Stimulated activated naive CD8-positive, alpha-beta T cell treated with anti-CD3 and anti-CD28 coated beads, Interleukin-15, Interleukin-2, amounts not matched to agents 100 ng/mL and 50 ng/mL, for 24 hours (primary cell): ENCODE results near the gene ARID1A.
"Not testable (repeated sequence)": the region's sequence is repeated elsewhere in the genome, so short reads cannot be mapped to it uniquely, and the experiment has no call there.

Experiments used
- H3K27ac Mint-ChIP-seq: one replicate; pipeline ENCODE4 v1.8.0; 2021; ENCODE audit warnings: mild to moderate bottlenecking, mixed read lengths
- H3K27me3 Mint-ChIP-seq: one replicate; pipeline ENCODE4 v1.8.0; 2021; ENCODE audit warnings: mixed read lengths
- H3K36me3 Mint-ChIP-seq: one replicate; pipeline ENCODE4 v1.8.0; 2021; ENCODE audit warnings: low read depth, mixed read lengths
- H3K4me1 Mint-ChIP-seq: one replicate; pipeline ENCODE4 v1.8.0; 2021; ENCODE audit warnings: low read depth, mixed read lengths
- H3K4me3 Mint-ChIP-seq: one replicate; pipeline ENCODE4 v1.8.0; 2021; ENCODE audit warnings: mild to moderate bottlenecking, mixed read lengths
- H3K9me3 Mint-ChIP-seq: one replicate; pipeline ENCODE4 v1.8.0; 2021; ENCODE audit warnings: mixed read lengths

ARID1A gene

DNA sequence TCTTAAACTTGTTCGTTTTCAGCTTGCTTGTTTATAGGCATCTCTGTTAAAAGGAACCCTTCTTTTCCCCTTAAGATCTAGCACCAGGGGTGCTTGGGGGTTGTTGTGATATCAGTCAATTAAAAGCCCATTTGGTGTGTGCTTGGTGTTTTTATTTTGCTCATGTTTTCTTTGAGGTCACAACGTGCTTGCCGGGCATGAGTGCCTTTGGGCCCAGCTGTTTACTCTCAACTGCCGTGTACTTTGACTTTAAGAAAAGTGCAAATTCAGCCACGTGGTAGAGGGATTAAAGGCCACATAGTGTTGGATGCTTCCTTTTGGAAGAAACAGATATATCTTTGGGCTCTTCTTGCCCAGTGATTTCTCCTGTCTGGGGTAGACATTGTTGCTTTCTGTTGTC, 10.5 kb downstream of the ARID1A start:
- H3K27ac Mint-ChIP-seq: peak overlapping the region; percentile 83
- H3K27me3 Mint-ChIP-seq: no peaks in the 10 kb centered on the region
- peak overlapping the region; percentile 59 for H3K4me3 Mint-ChIP-seq
- peaks cover 16% of the 10 kb centered on the region for H3K4me1 Mint-ChIP-seq
- H3K9me3 Mint-ChIP-seq: no peaks in the 10 kb centered on the region
- H3K36me3 Mint-ChIP-seq: peaks cover 48% of the 10 kb centered on the region

DNA sequence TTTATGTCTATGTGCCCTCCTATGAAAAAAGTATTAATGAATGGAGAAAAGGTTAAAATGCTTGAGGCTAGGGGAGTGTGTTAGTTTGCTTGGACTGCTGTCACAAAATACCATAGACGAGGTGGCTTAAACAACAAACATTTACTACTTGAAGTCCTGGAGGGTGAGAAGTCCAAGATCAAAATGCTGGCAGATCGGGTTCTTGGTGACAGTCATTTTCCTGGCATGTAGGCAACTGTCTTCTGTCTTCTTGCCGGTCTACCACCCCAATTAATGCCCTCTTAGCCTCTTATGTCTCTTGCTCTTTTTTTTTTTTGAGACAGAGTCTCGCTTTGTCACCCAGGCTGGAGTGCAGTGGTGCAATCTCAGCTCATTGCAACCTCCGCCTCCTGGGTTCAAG, 15.0 kb downstream of the ARID1A start:
- Mint-ChIP-seq H3K27me3 (no peaks in the 10 kb centered on the region), H3K9me3 (no peaks in the 10 kb centered on the region), H3K36me3 (peaks cover 68% of the 10 kb centered on the region), H3K27ac (no peak overlapping the region), H3K4me1 (peaks cover 61% of the 10 kb centered on the region), H3K4me3 (no peak overlapping the region)

DNA sequence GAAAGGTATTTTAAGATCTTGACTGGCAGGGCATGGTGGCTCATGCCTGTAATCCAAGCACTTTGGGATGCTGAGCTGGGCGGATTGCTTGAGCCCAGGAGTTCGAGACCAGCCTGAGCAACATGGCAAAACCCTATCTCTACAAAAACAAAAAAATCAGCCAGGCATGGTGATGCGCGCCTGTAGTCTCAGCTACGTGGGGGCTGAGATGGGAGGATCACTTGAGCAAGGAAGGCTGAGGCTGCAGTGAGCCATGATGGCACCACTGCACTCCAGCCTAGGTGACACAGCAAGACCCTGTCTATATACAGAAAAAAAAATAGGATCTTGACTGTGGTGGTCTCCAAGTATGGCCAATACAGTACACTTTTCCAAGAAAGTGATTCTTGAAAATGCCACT, 16.0 kb downstream of the ARID1A start:
- Mint-ChIP-seq H3K4me3 (no peak overlapping the region), H3K9me3 (no peaks in the 10 kb centered on the region), H3K27ac (no peak overlapping the region), H3K27me3 (no peaks in the 10 kb centered on the region), H3K4me1 (peaks cover 69% of the 10 kb centered on the region), H3K36me3 (peaks cover 66% of the 10 kb centered on the region)

DNA sequence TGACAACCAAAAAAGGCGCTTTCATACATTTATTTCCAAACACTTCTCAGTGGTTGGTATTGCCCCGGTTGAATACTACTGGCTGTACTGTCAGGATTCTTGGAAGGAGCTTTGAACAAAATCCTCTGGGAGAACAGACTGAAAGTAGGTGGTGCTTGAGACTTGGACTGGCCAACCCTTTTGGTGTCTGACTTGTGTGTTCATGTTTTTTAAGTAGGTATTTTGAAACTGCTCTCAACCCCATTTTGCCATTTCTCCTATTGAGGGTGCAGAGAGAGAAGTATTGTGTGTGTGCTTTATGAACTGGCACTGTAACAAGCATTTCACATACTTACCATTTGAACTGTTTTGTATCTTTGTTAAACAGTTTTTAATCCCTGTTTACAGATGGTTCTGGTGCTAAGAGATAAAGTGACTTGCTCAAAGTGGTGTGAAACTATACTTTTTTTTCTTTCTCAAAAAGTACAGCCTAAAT, 21.2 kb downstream of the ARID1A start:
- Mint-ChIP-seq H3K27me3 (no peaks in the 10 kb centered on the region), H3K4me1 (peaks cover 94% of the 10 kb centered on the region), H3K4me3 (no peak overlapping the region), H3K27ac (peak overlapping the region; percentile 28), H3K36me3 (peaks cover 73% of the 10 kb centered on the region), H3K9me3 (no peaks in the 10 kb centered on the region)

DNA sequence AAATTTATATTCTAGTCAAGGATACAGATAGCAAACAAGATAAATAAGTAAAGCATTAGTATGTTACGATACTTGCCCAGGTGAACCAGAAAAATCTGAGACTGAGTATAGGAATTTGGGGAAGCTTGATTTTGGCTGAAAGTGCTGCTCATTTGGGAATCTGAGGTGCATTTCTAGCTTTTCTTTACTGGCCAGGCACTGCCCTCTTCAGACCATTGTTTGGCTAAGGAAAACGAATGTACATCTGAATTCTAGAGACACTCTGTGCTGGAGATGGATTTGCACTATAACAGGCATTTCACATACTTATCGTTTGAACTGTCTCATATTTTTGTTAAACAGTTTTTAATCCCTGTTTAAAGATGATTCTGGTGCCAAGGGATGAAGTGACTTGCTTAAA, 23.4 kb downstream of the ARID1A start:
- Mint-ChIP-seq H3K4me3 (no peak overlapping the region), H3K27me3 (no peaks in the 10 kb centered on the region), H3K9me3 (no peaks in the 10 kb centered on the region), H3K36me3 (peaks cover 56% of the 10 kb centered on the region), H3K4me1 (peaks cover 94% of the 10 kb centered on the region), H3K27ac (no peak overlapping the region)

DNA sequence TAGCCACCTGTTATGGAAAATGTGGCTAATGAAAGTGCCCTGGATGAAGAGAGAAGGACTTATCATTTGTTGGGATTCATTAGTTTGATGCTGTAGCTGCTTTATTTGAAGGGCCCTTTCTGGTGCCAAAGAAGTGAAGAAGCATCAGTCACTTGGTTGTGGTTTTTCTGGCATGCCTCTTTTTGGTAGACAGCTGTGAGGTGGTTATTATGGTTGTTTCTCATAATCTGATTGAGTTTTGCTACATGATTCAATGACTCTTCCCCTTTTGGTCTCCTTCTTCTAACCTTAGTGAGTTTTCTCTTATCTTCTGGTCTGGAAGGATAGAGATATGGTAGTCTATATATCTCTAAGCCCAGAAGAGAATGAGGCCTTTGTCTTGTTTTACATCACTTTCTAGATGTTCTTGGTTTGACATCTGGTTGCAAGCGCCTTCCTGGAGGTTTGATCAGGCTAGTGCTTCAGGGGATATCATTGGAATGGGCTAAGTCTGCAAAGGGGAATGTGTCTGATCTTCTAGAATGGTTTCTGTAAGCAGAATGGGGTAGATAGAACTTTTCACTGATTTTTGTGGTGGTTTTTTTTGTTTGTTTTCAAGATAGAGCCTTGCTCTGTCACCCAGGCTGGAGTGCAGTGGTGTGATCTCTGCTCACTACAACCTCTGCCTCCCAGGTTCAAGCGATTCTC, 26.0 kb downstream of the ARID1A start:
- no peaks in the 10 kb centered on the region for H3K9me3 Mint-ChIP-seq
- H3K36me3 Mint-ChIP-seq: peaks cover 48% of the 10 kb centered on the region
- peaks cover 95% of the 10 kb centered on the region for H3K4me1 Mint-ChIP-seq
- peak overlapping the region; percentile 82 for H3K27ac Mint-ChIP-seq
- H3K4me3 Mint-ChIP-seq: peak overlapping the region; percentile 33
- no peaks in the 10 kb centered on the region for H3K27me3 Mint-ChIP-seq

DNA sequence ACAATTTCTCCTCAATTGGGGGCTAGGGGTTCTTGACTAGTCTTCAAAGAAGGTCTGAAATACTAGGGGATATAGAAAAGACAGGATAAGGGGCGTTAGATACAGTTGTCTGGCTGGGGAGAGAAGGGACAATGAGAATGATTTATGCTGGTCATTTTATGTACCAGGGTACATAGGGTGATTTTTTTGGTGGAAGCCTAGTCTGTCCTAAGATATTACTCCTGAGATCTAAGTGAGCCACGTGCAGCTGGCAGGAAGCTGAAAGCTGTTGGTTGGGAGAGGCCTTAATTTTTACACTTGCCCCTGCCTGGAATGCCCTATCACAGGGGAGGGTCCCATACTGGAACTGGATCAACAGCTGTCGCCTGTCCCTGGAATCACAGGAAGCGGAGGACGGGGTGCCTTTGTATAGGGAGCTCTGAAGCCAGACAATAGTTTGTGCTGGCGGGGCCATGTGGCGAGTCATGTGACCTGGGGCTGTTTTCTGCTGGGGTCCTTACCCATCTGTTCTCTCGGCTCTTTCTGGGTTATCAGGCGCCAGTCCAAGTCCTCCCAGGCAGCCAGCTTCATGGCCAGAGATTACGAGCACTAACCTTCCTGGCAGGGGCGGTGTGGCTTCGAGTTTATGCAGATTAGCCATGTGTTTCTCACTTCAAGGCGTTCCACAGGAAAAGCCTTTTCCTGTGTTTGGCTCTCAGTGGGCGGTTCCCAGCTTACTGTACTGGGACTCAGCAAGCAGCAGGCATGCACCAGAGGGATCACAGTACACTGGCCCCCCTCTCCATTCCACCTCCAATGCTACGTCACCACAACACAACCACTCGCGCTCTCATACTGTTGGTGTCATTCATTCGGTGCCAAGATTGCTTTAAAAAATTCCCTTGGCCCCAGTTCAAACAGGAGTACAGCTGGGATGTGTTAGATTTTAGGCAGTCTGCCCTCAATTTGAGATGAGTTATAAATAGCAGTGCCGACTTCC, 27.5 kb downstream of the ARID1A start:
- H3K4me1 Mint-ChIP-seq: peaks cover 96% of the 10 kb centered on the region
- H3K27ac Mint-ChIP-seq: peak overlapping the region; percentile 82
- peak overlapping the region; percentile 38 for H3K4me3 Mint-ChIP-seq
- peaks cover 40% of the 10 kb centered on the region for H3K36me3 Mint-ChIP-seq
- no peaks in the 10 kb centered on the region for H3K27me3 Mint-ChIP-seq
- H3K9me3 Mint-ChIP-seq: no peaks in the 10 kb centered on the region

DNA sequence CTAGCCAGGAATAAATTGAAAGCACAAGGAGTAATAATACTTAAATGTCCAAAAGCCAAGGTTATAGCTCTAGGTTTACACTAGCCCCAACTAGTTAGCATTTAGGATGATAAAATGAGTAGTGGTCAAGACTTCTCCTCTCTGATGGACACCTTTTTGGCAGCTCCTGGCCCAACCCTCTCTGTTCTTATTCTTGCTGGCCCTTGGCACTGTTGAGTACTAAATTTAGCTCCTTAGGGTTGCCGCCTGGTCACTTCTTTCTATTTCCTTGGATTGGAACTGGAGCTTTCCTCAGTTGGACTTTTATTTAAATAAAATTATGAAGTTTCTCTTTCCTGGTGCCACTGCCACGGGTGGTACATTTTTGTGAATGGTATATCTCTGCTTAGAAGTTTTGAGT, 28.3 kb downstream of the ARID1A start:
- H3K27ac Mint-ChIP-seq: peak overlapping the region; percentile 82
- H3K4me1 Mint-ChIP-seq: peaks cover 96% of the 10 kb centered on the region
- H3K27me3 Mint-ChIP-seq: no peaks in the 10 kb centered on the region
- peak overlapping the region; percentile 38 for H3K4me3 Mint-ChIP-seq
- H3K9me3 Mint-ChIP-seq: no peaks in the 10 kb centered on the region
- H3K36me3 Mint-ChIP-seq: peaks cover 32% of the 10 kb centered on the region

DNA sequence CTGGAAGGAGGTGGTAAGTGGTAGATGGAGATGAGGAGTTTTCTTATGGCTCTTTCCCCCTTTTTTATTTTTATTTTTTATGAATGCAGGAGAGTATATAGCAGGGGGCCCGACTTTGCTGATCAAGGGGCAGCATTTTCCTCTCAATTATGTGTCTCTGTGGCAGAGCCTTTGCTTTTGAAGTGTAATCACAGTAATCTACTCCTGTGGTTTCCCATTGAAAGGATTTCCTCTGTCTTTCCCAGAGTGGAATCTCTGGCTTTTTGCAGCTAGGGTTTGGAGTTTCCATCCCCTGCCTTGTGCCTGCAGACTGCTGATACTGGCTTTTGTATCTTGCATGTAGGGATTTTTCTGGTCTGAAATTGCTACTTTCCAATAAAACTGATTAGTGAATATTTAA, 29.1 kb downstream of the ARID1A start:
- no peaks in the 10 kb centered on the region for H3K27me3 Mint-ChIP-seq
- peak overlapping the region; percentile 82 for H3K27ac Mint-ChIP-seq
- no peaks in the 10 kb centered on the region for H3K9me3 Mint-ChIP-seq
- H3K4me3 Mint-ChIP-seq: peak overlapping the region; percentile 38
- peaks cover 96% of the 10 kb centered on the region for H3K4me1 Mint-ChIP-seq
- peaks cover 32% of the 10 kb centered on the region for H3K36me3 Mint-ChIP-seq

DNA sequence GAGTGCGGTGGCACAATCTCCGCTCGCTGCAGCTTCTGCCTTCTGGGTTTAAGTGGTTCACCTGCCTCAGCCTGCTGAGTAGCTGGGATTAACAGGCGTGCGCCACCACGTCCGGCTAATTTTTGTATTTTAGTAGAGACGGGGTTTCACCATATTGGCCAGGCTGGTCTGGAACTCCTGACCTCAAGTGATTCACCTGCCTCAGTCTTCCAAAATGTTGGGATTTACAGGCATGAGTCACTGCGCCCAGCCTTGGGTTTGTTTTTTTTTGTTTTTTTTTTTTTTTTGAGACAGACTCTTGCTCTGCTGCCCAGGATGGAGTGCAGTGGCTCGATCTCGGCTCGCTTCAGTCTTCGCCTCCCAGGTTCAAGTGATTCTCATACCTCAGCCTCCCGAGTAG, 30.1 kb downstream of the ARID1A start:
- Mint-ChIP-seq H3K4me1 (peaks cover 92% of the 10 kb centered on the region), H3K4me3 (peak overlapping the region; percentile 11), H3K36me3 (peaks cover 36% of the 10 kb centered on the region), H3K27ac (peak overlapping the region; percentile 72)
- H3K27me3 Mint-ChIP-seq, H3K9me3 Mint-ChIP-seq: not testable (repeated sequence)

DNA sequence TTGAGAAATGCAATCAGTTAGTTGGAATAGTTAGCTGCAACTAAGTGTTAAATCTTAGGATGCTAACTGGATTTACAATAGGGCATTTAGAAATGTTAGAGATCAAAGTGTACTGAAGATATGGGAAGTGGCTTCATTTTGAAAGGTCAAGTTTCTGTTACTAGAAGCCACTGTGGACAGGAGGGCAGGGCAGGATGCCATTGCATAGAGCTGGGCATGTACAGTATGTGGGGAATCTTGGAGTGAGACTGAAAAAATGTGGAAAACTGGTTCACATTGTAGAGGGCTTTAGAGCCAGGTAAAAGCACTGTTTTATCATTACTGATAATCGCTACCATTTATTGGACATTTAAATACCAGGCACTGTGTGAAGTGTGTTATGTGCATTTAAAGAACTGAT, 31.0 kb downstream of the ARID1A start:
- Mint-ChIP-seq H3K36me3 (peaks cover 36% of the 10 kb centered on the region), H3K4me3 (no peak overlapping the region), H3K9me3 (no peaks in the 10 kb centered on the region)

DNA sequence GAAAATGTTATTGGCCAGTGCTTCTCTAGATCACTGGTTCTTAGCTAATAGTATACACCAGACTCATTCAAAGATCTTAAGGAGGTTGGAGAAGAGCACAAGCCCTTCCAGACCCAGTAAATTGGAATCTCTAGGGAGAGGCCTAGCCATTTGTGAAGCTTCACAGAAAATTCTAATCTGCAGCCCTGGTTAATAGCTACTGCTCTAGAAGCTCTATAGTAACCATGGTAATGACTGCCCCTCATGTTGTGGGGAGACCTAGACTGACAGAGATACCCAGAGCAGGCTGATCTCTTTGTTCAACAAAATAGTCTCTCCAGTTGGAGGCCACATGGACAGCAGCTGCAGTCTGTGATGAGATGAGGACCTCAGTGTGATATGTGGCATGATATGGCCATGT, 31.7 kb downstream of the ARID1A start:
- no peaks in the 10 kb centered on the region for H3K9me3 Mint-ChIP-seq
- H3K4me1 Mint-ChIP-seq: peaks cover 92% of the 10 kb centered on the region
- no peak overlapping the region for H3K4me3 Mint-ChIP-seq
- H3K36me3 Mint-ChIP-seq: peaks cover 41% of the 10 kb centered on the region
- no peak overlapping the region for H3K27ac Mint-ChIP-seq
- H3K27me3 Mint-ChIP-seq: no peaks in the 10 kb centered on the region

More for the DNA sequence above, 31.0 kb downstream of the ARID1A start:
- Mint-ChIP-seq H3K27me3 (no peaks in the 10 kb centered on the region), H3K27ac (peak overlapping the region; percentile 72), H3K4me1 (peaks cover 92% of the 10 kb centered on the region)

DNA sequence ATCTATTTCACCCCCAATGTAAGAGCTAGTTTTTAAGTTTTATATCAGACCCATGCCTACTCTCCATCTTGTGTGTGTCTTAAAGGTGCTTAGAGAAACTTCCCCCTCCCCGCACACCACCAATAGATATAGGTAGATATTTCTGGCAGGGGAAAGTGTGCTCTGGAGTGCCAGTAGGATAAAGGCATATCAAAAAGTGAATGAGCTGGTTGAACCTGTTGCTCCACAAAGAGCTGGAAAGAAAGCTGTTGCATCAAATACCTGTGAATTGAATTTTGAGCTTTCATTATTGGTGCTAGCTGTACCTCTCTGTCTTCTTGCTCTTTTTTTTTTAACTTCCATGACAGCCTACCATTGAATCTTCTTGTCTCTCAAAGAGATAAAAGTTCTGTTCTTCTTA, 32.8 kb downstream of the ARID1A start:
- peaks cover 52% of the 10 kb centered on the region for H3K36me3 Mint-ChIP-seq
- no peaks in the 10 kb centered on the region for H3K9me3 Mint-ChIP-seq
- peak overlapping the region; percentile 37 for H3K27ac Mint-ChIP-seq
- H3K27me3 Mint-ChIP-seq: no peaks in the 10 kb centered on the region
- H3K4me1 Mint-ChIP-seq: peaks cover 92% of the 10 kb centered on the region
- no peak overlapping the region for H3K4me3 Mint-ChIP-seq

DNA sequence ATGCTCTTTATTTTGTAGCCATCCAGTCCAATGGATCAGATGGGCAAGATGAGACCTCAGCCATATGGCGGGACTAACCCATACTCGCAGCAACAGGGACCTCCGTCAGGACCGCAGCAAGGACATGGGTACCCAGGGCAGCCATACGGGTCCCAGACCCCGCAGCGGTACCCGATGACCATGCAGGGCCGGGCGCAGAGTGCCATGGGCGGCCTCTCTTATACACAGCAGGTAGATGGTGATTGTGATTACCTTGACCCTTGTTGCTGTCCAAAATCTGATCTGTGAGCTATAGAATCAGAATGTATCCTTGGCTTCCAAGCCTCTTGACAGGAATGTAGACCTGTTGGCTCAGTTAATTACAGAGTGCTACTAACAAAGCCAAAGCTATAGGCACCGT, 33.8 kb downstream of the ARID1A start:
- Mint-ChIP-seq H3K36me3 (peaks cover 61% of the 10 kb centered on the region), H3K27me3 (no peaks in the 10 kb centered on the region), H3K27ac (peak overlapping the region; percentile 37), H3K4me1 (peaks cover 92% of the 10 kb centered on the region), H3K9me3 (no peaks in the 10 kb centered on the region), H3K4me3 (no peak overlapping the region)

DNA sequence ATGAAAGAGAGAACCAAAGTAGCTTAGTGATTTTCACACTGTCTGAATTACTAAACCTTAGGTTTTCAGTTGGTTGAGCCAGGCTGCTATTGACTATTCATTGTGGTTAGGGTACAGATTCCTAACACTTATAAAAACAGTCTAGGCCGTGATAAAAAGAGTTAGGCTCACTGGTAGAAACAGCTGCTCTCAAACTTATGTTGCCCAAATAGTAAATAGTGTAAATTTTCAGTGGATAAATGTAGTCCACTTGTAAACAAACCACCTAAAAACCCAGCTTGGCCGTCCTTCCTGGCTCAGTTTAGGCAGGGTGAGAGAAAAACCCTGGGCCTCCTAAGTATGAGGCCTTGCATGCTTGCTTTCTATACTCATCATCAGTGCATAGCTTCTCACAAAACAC, 34.9 kb downstream of the ARID1A start:
- no peaks in the 10 kb centered on the region for H3K27me3 Mint-ChIP-seq
- H3K36me3 Mint-ChIP-seq: peaks cover 65% of the 10 kb centered on the region
- no peak overlapping the region for H3K4me3 Mint-ChIP-seq
- H3K4me1 Mint-ChIP-seq: peaks cover 87% of the 10 kb centered on the region
- peak overlapping the region; percentile 50 for H3K27ac Mint-ChIP-seq
- no peaks in the 10 kb centered on the region for H3K9me3 Mint-ChIP-seq
